ENCODE measurements around the gene ACADVL. TPM values are rescaled to one million over a fixed set of nuclear protein-coding genes. Genes with fewer than 3 reads are reported as not detected.

The ACADVL gene
- total and polyA plus RNA-seq, 7 donors = 211 to 587 (median 353) TPM

GRCh38 chr17:7237761-7238419 lies 18.2 kb downstream of the ACADVL start:
- H3K4me1 ChIP-seq = peaks cover 0 to 56% (median 53%) of the 10 kb centered on the region in 4 donors
- H3K36me3 ChIP-seq = peaks cover 0 to 37% (median 22%) of the 10 kb centered on the region in 4 donors
- peak; percentile 93 for DNase-seq
- peak overlapping the region; percentile 95 to 100 (median 100) for H3K4me3 ChIP-seq
- no peaks in the 10 kb centered on the region for H3K9me3 ChIP-seq
- intact Hi-C loops (cut with DNase I) = no loop called here
- TF ChIP-seq POLR2AphosphoS5 (IDR thresholded peaks at IDR 0.05) = no peak
- no peak for TF ChIP-seq POLR2A (IDR thresholded peaks at IDR 0.05)
- no peak for TF ChIP-seq CTCF (IDR thresholded peaks at IDR 0.05)
- TF ChIP-seq EP300 (IDR thresholded peaks at IDR 0.05) = no peak
- H3K27ac ChIP-seq = peak overlapping the region; percentile 98 to 100 (median 98)
- H3K27me3 ChIP-seq = no peaks in the 10 kb centered on the region
- 1 to 2% methylated on average over 73 of the region's 73 CpGs for WGBS, 2 donors

DNA sequence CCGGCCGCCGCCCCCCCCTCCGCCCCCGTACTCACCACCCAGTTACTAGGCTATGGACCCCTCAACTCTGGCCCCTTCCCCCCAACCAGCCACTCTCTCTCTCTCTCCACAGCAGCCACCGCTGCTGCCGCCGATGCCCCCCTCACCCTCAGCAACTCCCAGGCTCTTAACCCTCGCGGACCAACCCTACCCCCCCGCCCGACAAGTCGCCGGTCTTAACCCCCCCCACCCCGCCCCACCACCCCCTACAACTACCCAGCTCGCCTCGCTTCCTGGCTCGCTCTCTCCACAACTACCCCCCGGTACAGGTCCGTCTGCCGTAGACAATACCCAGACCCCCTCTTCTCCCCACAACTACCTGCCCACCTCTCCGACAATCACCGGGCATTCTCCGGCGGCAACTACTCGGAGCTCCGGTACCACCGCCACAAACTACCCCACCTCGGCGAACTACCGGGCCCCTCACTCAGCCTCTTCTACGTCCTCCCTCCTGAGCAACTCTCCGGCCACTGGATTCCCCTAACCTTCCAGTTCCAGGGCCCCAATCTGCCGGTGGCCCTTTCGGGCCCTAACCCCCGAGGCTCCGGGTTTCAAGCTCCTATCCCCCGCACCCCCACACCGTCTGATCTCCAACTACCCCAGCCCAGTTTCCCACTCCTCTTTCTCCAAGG lies 18.8 kb downstream of the ACADVL start:
- no peaks in the 10 kb centered on the region for H3K27me3 ChIP-seq
- TF ChIP-seq POLR2AphosphoS5 (IDR thresholded peaks at IDR 0.05) = no peak
- TF ChIP-seq EP300 (IDR thresholded peaks at IDR 0.05) = no peak
- no peak for TF ChIP-seq POLR2A (IDR thresholded peaks at IDR 0.05)
- no peak for TF ChIP-seq CTCF (IDR thresholded peaks at IDR 0.05)
- H3K4me3 ChIP-seq = peak overlapping the region; percentile 95 to 100 (median 100)
- peak overlapping the region; percentile 98 to 100 (median 98) for H3K27ac ChIP-seq
- H3K36me3 ChIP-seq = peaks cover 0 to 38% (median 22%) of the 10 kb centered on the region in 4 donors
- WGBS, 2 donors = 1 to 2% methylated on average over 39 of the region's 39 CpGs
- intact Hi-C loops (cut with DNase I) = no loop called here
- peak; percentile 79 for DNase-seq
- peaks cover 0 to 54% (median 51%) of the 10 kb centered on the region in 4 donors for H3K4me1 ChIP-seq
- H3K9me3 ChIP-seq = no peaks in the 10 kb centered on the region

- Histone ChIP-seq H3K4me3 (peak within 1 kb of the TSS; percentile 95 to 100 (median 100)), H3K9me3 (no peaks in the 10 kb centered on the region), H3K27me3 (no peaks in the 10 kb centered on the region), H3K27ac (peak within 1 kb of the TSS; percentile 98 to 100 (median 99)), H3K36me3 (peaks cover 6 to 46% (median 25%) of the 10 kb centered on the region in 4 donors), H3K4me1 (peaks cover 0 to 55% (median 54%) of the 10 kb centered on the region in 4 donors)
- TF ChIP-seq POLR2AphosphoS5 (IDR thresholded peaks at IDR 0.05) (peak; percentile 71 to 88 (median 82)), POLR2A (IDR thresholded peaks at IDR 0.05) (peak; percentile 61 to 84), EP300 (IDR thresholded peaks at IDR 0.05) (peak in 1 of 4 donors; percentile 62), CTCF (IDR thresholded peaks at IDR 0.05) (no peak)
- DNase-seq = peak; percentile 100
- intact Hi-C loops (cut with DNase I) = loop anchor here (5.0 kb wide), 3 partner anchors 68 to 603 kb away; partner anchors contain the start of genes EIF5A and TMEM256
- WGBS, 2 donors = 1% methylated on average over 72 of the region's 72 CpGs
Observed at GRCh38 chr17:7239091-7240027, 19.6 kb downstream of the ACADVL start, which contains the start of gene PHF23. PHF23 (minus strand) TSS chr17:7239457; CDS start chr17:7239279, 178 bp downstream.

DNA sequence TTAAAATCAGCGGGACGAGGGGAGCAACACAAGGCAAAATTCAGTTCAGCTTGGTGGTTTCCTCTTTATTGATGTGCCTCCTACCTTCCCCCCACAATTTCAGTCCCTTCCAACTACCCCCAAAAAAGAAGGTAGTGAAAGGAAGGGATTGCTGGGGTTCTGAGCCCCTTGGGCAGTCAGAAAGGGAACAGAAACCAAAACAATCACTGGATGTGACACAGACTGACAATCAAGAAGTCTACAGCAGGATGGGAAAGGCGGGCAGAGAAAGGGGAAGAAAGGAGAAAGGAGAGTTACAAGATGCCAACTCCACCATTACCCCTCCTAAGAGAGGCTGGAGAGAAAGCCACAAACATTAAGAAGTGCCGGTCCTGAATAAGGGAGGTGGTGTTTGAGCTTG lies 20.6 kb downstream of the ACADVL start:
- Histone ChIP-seq H3K36me3 (peaks cover 13 to 51% (median 26%) of the 10 kb centered on the region in 4 donors), H3K4me1 (peaks cover 0 to 45% (median 44%) of the 10 kb centered on the region in 4 donors), H3K27ac (peak overlapping the region; percentile 96 to 99 (median 98)), H3K4me3 (peak overlapping the region in 3 of 4 donors; percentile 19 to 100 (median 100)), H3K9me3 (no peaks in the 10 kb centered on the region), H3K27me3 (no peaks in the 10 kb centered on the region)
- intact Hi-C loops (cut with DNase I) = loop anchor here (5.0 kb wide), 3 partner anchors 67 to 602 kb away; partner anchors contain the start of genes EIF5A and TMEM256
- WGBS, 2 donors = 55 to 64% methylated on average over 4 of the region's 4 CpGs
- no peak for DNase-seq
- TF ChIP-seq POLR2AphosphoS5 (IDR thresholded peaks at IDR 0.05) = no peak
- TF ChIP-seq CTCF (IDR thresholded peaks at IDR 0.05) = no peak
- no peak for TF ChIP-seq EP300 (IDR thresholded peaks at IDR 0.05)
- TF ChIP-seq POLR2A (IDR thresholded peaks at IDR 0.05) = no peak

Data from sigmoid colon (tissue), 7 donors.